NCI-H748 treated with DMSO at 0.1 percent for 48 hours (cell line): Measurements from ENCODE around the gene SLC22A4.

Experiments used
- DNase-seq: peaks from one replicate; lab custom pipeline; 2025; lab: John Stamatoyannopoulos, UW

The SLC22A4 gene

GRCh38 chr5:132293992-132294727, at the start of gene SLC22A4:
Gene SLC22A4 (plus strand): TSS chr5:132294394. CDS start chr5:132294617, 223 bp downstream.
- DNase-seq = peak; percentile 74

GRCh38 chr5:132245593-132245992, 48.6 kb upstream of the SLC22A4 start:
- DNase-seq = no peak

- DNase-seq = no peak
These were observed 47.4 kb upstream of the SLC22A4 start for GRCh38 chr5:132246806-132247205.

GRCh38 chr5:132250547-132250946, 43.6 kb upstream of the SLC22A4 start:
- no peak for DNase-seq

- DNase-seq = no peak
These were observed 42.9 kb upstream of the SLC22A4 start for GRCh38 chr5:132251220-132251725.

GRCh38 chr5:132253008-132253441, 41.2 kb upstream of the SLC22A4 start:
- DNase-seq = peak; percentile 63

- peak; percentile 14 for DNase-seq
These were observed 40.5 kb upstream of the SLC22A4 start for GRCh38 chr5:132253452-132254320.

- no peak for DNase-seq
These were observed 39.7 kb upstream of the SLC22A4 start for GRCh38 chr5:132254321-132254977.

GRCh38 chr5:132256086-132256782, 38.0 kb upstream of the SLC22A4 start:
- DNase-seq = no peak

- DNase-seq = no peak
These were observed 37.4 kb upstream of the SLC22A4 start for GRCh38 chr5:132256783-132257130.

- no peak for DNase-seq
These were observed 36.8 kb upstream of the SLC22A4 start, which contains the start of gene PDLIM4 for GRCh38 chr5:132257131-132258101. Gene PDLIM4 (plus strand): TSS chr5:132257696. CDS start chr5:132257735, 39 bp downstream.

GRCh38 chr5:132258102-132259068, 35.8 kb upstream of the SLC22A4 start:
- no peak for DNase-seq

GRCh38 chr5:132259069-132259851, 34.9 kb upstream of the SLC22A4 start:
- DNase-seq = no peak

- DNase-seq = no peak
These were observed 34.1 kb upstream of the SLC22A4 start for GRCh38 chr5:132260051-132260450.

- DNase-seq = no peak
These were observed 33.3 kb upstream of the SLC22A4 start for GRCh38 chr5:132260714-132261551.

GRCh38 chr5:132261881-132262845, 32.0 kb upstream of the SLC22A4 start:
- DNase-seq = no peak
